T-helper 1 cell treated with Interleukin-12 subunit alpha and Interleukin-12 subunit beta and Interleukin-4 antibody, amounts not matched to agents 30 μg/mL and 1 μg/mL, for 36 hours (primary cell): ENCODE data around the gene TIAM2.

Experiments
- H3K27ac Mint-ChIP-seq: one replicate; pipeline ENCODE4 v1.8.0; 2021; ENCODE audit warnings: mild to moderate bottlenecking, mixed read lengths
- H3K27me3 Mint-ChIP-seq: one replicate; pipeline ENCODE4 v1.8.0; 2021; ENCODE audit warnings: low read depth, mixed read lengths
- H3K36me3 Mint-ChIP-seq: one replicate; pipeline ENCODE4 v1.8.0; 2021; ENCODE audit warnings: low read depth, mixed read lengths
- H3K4me1 Mint-ChIP-seq: one replicate; pipeline ENCODE4 v1.8.0; 2021; ENCODE audit warnings: low read depth, mixed read lengths
- H3K4me3 Mint-ChIP-seq: one replicate; pipeline ENCODE4 v1.8.0; 2021; ENCODE audit warnings: mild to moderate bottlenecking, moderate library complexity, mixed read lengths
- H3K9me3 Mint-ChIP-seq: one replicate; pipeline ENCODE4 v1.8.0; 2021; ENCODE audit warnings: mixed read lengths

TIAM2 gene

GRCh38 chr6:154977588-154977987 is 17.5 kb upstream of the TIAM2 start:
- Mint-ChIP-seq H3K27ac (no peak overlapping the region), H3K4me1 (peaks cover 10% of the 10 kb centered on the region), H3K9me3 (peaks cover 8% of the 10 kb centered on the region), H3K4me3 (no peak overlapping the region), H3K27me3 (no peaks in the 10 kb centered on the region), H3K36me3 (no peaks in the 10 kb centered on the region)

DNA sequence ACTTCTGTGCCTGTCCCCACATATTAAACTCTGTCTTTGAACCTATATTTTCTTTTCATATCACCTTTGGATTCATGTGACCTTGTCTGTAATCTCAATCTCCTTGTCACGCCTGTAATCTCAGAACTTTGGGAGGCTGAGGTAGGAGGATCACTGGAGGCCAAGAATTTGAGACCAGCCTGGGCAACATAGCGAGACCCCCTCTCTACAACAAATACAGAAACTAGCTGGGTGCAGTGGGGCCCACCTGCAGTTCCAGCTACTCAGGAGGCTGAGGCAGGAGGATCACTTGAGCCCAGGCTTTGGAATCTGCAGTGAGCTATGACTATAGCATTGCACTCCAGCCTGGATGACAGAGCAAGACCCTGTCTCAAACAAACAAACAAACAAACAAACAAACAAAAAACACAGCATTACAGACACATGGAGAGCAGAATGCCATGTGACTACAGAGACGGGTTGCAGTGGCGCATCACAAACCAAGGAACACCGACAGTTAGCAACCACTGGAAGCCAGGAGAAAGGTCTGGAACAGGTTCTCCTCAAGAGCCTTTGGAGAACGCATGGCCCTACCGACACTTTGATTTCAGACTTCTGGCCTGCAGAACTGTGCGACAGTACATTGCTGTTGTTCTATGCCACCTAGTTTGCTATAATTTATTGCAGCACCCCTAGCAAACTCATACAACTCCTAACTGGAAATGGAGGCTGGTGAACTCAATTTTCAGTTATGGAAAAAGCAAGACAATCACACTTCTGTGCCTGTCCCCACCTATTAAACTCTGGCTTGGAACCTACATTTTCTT is 14.6 kb upstream of the TIAM2 start:
- Mint-ChIP-seq H3K4me3 (no peak overlapping the region), H3K27me3 (no peaks in the 10 kb centered on the region), H3K36me3 (no peaks in the 10 kb centered on the region), H3K27ac (no peak overlapping the region), H3K9me3 (peaks cover 5% of the 10 kb centered on the region), H3K4me1 (peaks cover 10% of the 10 kb centered on the region)

GRCh38 chr6:154981079-154981870 is 13.8 kb upstream of the TIAM2 start:
- H3K27ac Mint-ChIP-seq = no peak overlapping the region
- peaks cover 10% of the 10 kb centered on the region for H3K4me1 Mint-ChIP-seq

DNA sequence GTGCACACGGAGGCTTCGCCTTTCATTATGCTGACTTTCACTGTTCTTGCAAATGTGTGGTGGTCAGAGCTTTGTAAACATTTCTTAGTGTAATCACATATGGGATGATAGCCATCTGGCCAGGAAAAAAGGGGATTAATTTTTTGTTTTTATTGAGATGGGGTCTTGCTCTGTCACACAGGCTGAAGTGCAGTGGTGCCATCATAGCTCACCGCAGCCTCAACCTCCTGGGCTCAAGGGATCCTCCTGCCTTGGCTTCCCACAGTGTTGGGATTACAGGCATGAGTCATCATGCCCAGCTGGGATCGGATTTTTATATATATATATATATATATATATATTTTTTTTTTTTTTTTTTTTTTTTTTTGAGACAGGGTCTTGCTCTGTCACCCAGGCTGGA is 11.0 kb upstream of the TIAM2 start:
- H3K27ac Mint-ChIP-seq = no peak overlapping the region
- H3K9me3 Mint-ChIP-seq = no peaks in the 10 kb centered on the region
- no peaks in the 10 kb centered on the region for H3K36me3 Mint-ChIP-seq
- H3K4me3 Mint-ChIP-seq = no peak overlapping the region
- H3K4me1 Mint-ChIP-seq = peaks cover 10% of the 10 kb centered on the region
- no peaks in the 10 kb centered on the region for H3K27me3 Mint-ChIP-seq

More at GRCh38 chr6:154981079-154981870, 13.8 kb upstream of the TIAM2 start:
- peaks cover 5% of the 10 kb centered on the region for H3K9me3 Mint-ChIP-seq
- no peaks in the 10 kb centered on the region for H3K27me3 Mint-ChIP-seq
- H3K4me3 Mint-ChIP-seq = no peak overlapping the region
- no peaks in the 10 kb centered on the region for H3K36me3 Mint-ChIP-seq

GRCh38 chr6:154986787-154987235 is 8.3 kb upstream of the TIAM2 start:
- H3K4me1 Mint-ChIP-seq = no peaks in the 10 kb centered on the region
- H3K36me3 Mint-ChIP-seq = no peaks in the 10 kb centered on the region
- H3K4me3 Mint-ChIP-seq = no peak overlapping the region
- H3K27me3 Mint-ChIP-seq = no peaks in the 10 kb centered on the region
- H3K27ac Mint-ChIP-seq = no peak overlapping the region
- no peaks in the 10 kb centered on the region for H3K9me3 Mint-ChIP-seq

DNA sequence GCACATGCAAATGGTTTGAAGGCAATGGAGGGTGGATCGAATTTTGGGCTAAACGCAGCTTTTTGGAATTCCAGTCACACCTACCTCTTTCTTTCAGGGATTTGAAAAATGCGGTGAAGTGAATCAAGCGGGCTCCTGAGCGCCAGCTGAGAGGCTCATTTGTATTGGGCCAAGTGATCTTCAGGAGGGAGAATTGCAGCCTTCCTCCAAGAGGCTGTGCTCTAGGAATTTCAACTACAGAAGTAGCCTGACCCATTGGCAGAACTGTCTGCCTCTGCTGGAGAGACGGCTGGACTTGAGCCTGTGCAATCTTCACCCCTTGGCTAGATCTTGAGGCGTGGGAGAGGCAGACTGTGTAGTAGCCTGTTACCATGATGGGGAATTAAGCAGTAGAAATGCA is 5.7 kb upstream of the TIAM2 start:
- Mint-ChIP-seq H3K4me1 (no peaks in the 10 kb centered on the region), H3K4me3 (no peak overlapping the region), H3K36me3 (no peaks in the 10 kb centered on the region), H3K27me3 (peaks cover 3% of the 10 kb centered on the region), H3K9me3 (no peaks in the 10 kb centered on the region), H3K27ac (no peak overlapping the region)

- Mint-ChIP-seq H3K27ac (no peak overlapping the region), H3K4me1 (no peaks in the 10 kb centered on the region), H3K4me3 (no peak overlapping the region), H3K27me3 (peaks cover 7% of the 10 kb centered on the region), H3K9me3 (no peaks in the 10 kb centered on the region), H3K36me3 (no peaks in the 10 kb centered on the region)
Observed at GRCh38 chr6:154991207-154991606, 3.9 kb upstream of the TIAM2 start.

DNA sequence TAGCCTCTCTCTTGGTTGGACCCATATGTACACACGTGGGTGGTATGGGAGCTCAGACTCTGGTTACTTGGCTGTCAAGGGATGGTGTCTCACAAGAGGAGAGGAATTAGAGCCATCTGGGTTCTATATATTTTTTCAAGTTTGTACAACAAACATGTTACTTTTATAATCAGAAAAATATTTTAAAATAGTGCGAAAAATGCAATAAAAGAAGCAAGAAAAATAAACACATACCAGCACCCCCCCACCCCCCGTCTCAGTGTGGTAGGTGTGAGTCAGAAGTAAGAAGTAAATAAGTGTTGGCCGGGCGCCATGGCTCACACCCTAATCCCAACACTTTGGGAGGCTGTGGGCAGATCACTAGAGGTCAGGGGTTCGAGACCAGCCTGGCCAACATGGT is 2.1 kb upstream of the TIAM2 start:
- Mint-ChIP-seq H3K27ac (no peak overlapping the region), H3K36me3 (no peaks in the 10 kb centered on the region), H3K27me3 (peaks cover 24% of the 10 kb centered on the region), H3K9me3 (no peaks in the 10 kb centered on the region), H3K4me1 (peaks cover 5% of the 10 kb centered on the region), H3K4me3 (no peak overlapping the region)

DNA sequence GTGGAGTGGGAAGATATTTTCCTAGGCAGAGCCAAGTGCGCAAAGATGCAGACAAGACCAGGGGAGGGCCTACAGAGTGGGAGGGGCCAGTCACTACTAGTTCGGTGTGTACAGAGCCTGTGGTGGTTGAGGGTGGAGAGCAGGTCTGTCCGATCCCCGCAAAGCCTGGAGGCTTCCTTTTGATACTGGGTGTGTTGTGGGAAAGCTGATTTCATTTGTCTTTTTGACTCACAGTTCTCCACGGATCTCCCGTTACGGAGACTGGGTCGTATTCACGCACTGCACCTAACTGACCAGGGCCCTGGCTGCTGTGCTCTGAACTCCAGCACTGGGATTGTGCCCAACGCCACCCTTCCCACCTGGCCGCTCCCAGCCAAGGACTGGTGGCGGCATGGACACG is 1.4 kb upstream of the TIAM2 start:
- Mint-ChIP-seq H3K27me3 (peaks cover 27% of the 10 kb centered on the region), H3K27ac (no peak overlapping the region), H3K4me3 (no peak overlapping the region), H3K36me3 (no peaks in the 10 kb centered on the region), H3K4me1 (peaks cover 5% of the 10 kb centered on the region), H3K9me3 (no peaks in the 10 kb centered on the region)

DNA sequence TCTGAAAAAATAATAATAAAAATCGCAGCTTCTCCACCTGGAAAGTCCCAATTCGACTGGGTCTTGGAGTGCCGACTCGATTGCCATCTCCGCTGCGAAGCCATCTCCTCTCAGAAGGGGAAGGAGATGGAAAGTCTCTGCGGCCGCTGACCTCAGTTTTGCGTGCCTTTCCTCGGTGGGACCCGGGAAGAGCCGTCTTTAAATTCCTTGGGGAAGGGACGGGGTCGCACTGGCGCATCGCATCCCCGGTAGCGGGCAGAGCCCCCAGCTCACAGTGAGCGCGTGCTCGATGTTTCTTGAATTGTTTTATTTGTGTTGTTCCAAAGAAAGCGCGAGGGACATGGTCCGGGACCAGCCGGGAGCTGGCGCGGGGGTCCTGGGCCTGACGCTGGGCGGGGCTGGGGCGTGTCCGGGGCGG is 270 bp upstream of the TIAM2 start:
- Mint-ChIP-seq H3K4me3 (peak overlapping the region; percentile 62), H3K36me3 (no peaks in the 10 kb centered on the region), H3K27ac (no peak overlapping the region), H3K4me1 (peaks cover 5% of the 10 kb centered on the region), H3K27me3 (peaks cover 27% of the 10 kb centered on the region), H3K9me3 (no peaks in the 10 kb centered on the region)

DNA sequence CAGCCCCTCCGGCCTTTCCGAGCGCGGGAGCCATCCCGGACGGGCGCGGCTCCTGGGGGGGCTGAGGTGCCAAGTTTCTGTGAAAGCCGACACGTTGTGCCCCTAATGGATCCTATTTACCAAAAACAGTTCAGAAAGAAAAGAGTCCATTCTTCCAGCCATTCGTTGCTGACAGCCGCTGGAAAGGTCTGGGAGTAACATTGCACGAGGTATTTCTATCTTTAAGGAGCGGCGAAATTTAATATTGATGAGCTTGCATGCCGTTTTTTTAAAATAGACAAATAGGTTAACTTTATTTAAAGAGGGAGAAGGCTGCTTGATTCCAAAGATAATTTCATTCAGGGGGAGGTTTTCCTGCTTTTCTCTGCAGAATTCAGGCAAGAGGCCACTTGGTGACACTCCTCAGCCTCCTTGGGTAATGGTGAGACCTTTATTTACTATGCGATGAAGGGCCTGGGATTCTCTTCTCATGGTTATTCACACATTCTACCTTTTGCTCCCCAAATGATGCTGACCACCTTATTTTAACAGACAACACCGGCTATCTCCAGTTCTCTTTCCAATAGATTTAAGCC is 988 bp downstream of the TIAM2 start:
- Mint-ChIP-seq H3K27ac (no peak overlapping the region), H3K9me3 (no peaks in the 10 kb centered on the region), H3K27me3 (peaks cover 27% of the 10 kb centered on the region), H3K4me3 (peak overlapping the region; percentile 73), H3K4me1 (peaks cover 5% of the 10 kb centered on the region), H3K36me3 (no peaks in the 10 kb centered on the region)

DNA sequence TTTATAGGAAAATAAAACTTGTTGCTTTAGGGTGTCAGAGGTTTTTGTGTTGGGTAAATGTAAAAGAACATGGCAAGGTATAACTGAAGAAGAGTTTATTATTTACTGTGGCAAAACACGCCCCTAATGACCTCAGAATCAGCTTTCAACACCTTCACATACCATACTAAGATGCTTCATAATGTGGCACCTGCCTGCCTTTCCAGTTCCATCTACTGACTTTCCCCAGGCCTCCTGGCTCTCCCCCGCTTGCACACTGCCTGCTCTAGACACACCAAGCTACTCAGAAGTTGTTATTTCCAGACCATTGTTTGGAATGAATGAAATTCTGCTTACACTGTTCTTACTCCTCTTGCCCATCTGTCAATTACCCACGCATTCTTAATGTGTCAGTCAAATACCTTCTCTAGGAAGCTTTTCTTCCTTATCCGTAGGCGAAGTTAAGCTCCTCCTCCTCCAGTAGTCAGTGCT is 1.8 kb downstream of the TIAM2 start:
- Mint-ChIP-seq H3K27me3 (peaks cover 27% of the 10 kb centered on the region), H3K4me1 (peaks cover 5% of the 10 kb centered on the region), H3K4me3 (peak overlapping the region; percentile 47), H3K27ac (no peak overlapping the region), H3K36me3 (no peaks in the 10 kb centered on the region), H3K9me3 (no peaks in the 10 kb centered on the region)

DNA sequence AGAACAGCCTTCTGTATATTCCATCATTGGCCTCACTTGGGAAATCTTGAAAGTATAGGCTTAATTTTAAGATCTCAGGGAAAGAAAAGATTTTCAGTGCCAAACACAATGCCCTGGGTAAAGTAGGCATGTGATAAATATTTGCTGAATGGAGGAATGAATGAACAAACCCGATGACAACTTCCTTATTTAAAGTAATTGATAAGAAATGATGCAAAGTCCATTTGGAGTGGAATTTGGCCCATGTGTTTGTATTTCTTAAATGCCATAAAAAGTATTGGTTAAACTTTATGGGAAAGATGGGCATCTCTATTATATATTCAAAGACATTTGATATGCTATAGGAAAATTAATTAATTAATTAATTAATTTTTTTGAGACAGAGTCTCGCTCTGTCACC is 3.7 kb downstream of the TIAM2 start:
- Mint-ChIP-seq H3K27ac (no peak overlapping the region), H3K4me1 (peaks cover 5% of the 10 kb centered on the region), H3K4me3 (no peak overlapping the region), H3K27me3 (peaks cover 26% of the 10 kb centered on the region), H3K9me3 (no peaks in the 10 kb centered on the region), H3K36me3 (no peaks in the 10 kb centered on the region)

DNA sequence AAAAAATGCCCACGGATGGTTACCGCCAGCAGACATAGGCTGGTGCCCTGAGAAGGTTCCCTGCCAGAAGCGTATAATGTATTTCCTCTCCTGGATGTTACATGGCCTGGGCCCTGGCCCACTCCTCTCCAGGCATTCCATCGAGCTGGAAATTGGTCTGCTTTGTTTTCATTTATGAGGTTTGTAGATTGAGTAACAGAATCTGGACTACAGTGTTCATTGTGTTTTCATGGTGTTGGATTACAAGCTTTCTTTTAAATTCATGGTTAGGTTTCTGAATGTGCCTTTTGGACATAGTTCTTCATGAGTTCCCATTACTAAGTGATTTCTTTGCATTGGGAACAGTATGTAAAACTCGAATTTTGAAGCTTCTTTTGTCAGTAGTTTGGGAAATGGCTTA is 6.4 kb downstream of the TIAM2 start:
- peaks cover 5% of the 10 kb centered on the region for H3K4me1 Mint-ChIP-seq
- no peaks in the 10 kb centered on the region for H3K36me3 Mint-ChIP-seq
- H3K27me3 Mint-ChIP-seq = peaks cover 18% of the 10 kb centered on the region
- no peak overlapping the region for H3K27ac Mint-ChIP-seq
- no peak overlapping the region for H3K4me3 Mint-ChIP-seq
- no peaks in the 10 kb centered on the region for H3K9me3 Mint-ChIP-seq

DNA sequence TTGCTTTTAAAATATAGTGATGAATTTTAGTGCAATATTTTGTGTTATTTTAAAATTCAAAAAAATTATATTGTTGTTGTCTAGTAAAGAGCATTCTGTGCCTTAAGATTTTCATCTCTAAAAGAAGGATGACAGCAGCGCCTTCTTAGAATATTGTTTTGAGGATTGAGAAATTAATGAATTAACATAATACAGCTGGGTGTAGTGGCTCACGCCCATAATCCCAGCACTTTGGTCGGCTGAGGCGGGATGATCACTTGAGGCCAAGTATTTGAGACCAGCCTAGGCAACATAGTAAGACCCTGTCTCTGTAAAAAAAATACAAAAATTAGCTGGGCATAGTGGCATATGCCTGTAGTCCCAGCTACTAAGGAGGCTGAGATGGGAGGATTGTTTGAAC is 6.8 kb downstream of the TIAM2 start:
- Mint-ChIP-seq H3K27ac (no peak overlapping the region), H3K4me1 (peaks cover 4% of the 10 kb centered on the region), H3K27me3 (peaks cover 13% of the 10 kb centered on the region), H3K9me3 (no peaks in the 10 kb centered on the region), H3K36me3 (no peaks in the 10 kb centered on the region), H3K4me3 (no peak overlapping the region)
